Hepatocyte (in vitro differentiated cells): ENCODE data around the gene OPCML. TPM values are rescaled to one million over a fixed set of nuclear protein-coding genes. Genes with fewer than 3 reads are reported as not detected.

Source experiments
- DNase-seq: peaks from one replicate; pipeline ENCODE4 v3.0.0-alpha.2; 2016; ENCODE audit warnings: low spot score
- H2AFZ ChIP-seq: fragments of 200-600 bp; sonication (generic); 2 replicates; pipeline ENCODE4 v1.6.0; 2016; ENCODE audit warnings: antibody characterized with exemption, mild to moderate bottlenecking
- H3K27ac ChIP-seq: fragments of 200-600 bp; sonication (generic); 2 replicates; pipeline ENCODE4 v1.5.1; 2016; ENCODE audit warnings: mild to moderate bottlenecking
- H3K27me3 ChIP-seq: fragments of 200-600 bp; sonication (generic); 2 replicates; pipeline ENCODE4 v1.6.1; 2016
- H3K36me3 ChIP-seq: fragments of 200-600 bp; sonication (generic); replicated peaks from 2 replicates; pipeline ENCODE4 v1.5.1; 2016; ENCODE audit warnings: low read depth; ENCODE audit not compliant: insufficient read depth
- H3K4me1 ChIP-seq: fragments of 200-600 bp; sonication (generic); 2 replicates; pipeline ENCODE4 v1.5.1; 2016; ENCODE audit warnings: mild to moderate bottlenecking, moderate library complexity; ENCODE audit not compliant: insufficient read depth
- H3K4me2 ChIP-seq: fragments of 200-600 bp; sonication (generic); 2 replicates; pipeline ENCODE4 v1.6.0; 2016
- H3K4me3 ChIP-seq: fragments of 200-600 bp; sonication (generic); 2 replicates; pipeline ENCODE4 v1.5.1; 2016; ENCODE audit warnings: mild to moderate bottlenecking
- H3K79me2 ChIP-seq: fragments of 200-600 bp; sonication (generic); 2 replicates; pipeline ENCODE4 v1.6.0; 2017; ENCODE audit warnings: mild to moderate bottlenecking
- H3K9me2 ChIP-seq: fragments of 200-600 bp; sonication (generic); replicated peaks from 2 replicates; pipeline ENCODE4 v1.6.0; 2017; ENCODE audit warnings: mild to moderate bottlenecking; ENCODE audit not compliant: insufficient read depth
- H3K9me3 ChIP-seq: fragments of 200-600 bp; sonication (generic); 2 replicates; pipeline ENCODE4 v1.5.1; 2016; ENCODE audit warnings: low read depth, mild to moderate bottlenecking
- H4K20me1 ChIP-seq: fragments of 200-600 bp; sonication (generic); 2 replicates; pipeline ENCODE4 v1.6.0; 2016; ENCODE audit warnings: mild to moderate bottlenecking; ENCODE audit not compliant: insufficient read depth, poor library complexity, severe bottlenecking
- EZH2 ChIP-seq: fragments of 200-600 bp; sonication (generic); IDR thresholded peaks from 2 replicates; pipeline ENCODE4 v1.6.1; 2016; ENCODE audit warnings: antibody characterized with exemption, mild to moderate bottlenecking, borderline replicate concordance
- EZH2phosphoT487 ChIP-seq: fragments of 200-600 bp; sonication (generic); IDR thresholded peaks from one replicate; pipeline ENCODE4 v1.6.1; 2018; ENCODE audit warnings: antibody characterized with exemption, mild to moderate bottlenecking, low read depth, moderate library complexity; ENCODE audit not compliant: unreplicated experiment, severe bottlenecking
- WGBS: methylation state at CpG from one replicate; pipeline ENCODE4 v1.1.6; 2016; ENCODE audit warnings: low lambda C conversion rate; ENCODE audit errors: missing lambda C conversion rate; 5-methylcytosine and 5-hydroxymethylcytosine counted together
- polyA plus RNA-seq: library from polyadenylated mRNA; unstranded; fragments of >200 nt; fragmentation: Nextera tagmentation; extraction: Ambion mirVana; gene quantifications from 2 replicates; pipeline ENCODE4 v1.2.1, GENCODE V29; 2016
- total RNA-seq: library from RNA; depleted of rRNA; stranded (reverse); fragments of >200 nt; gene quantifications from 2 replicates; pipeline ENCODE4 v1.2.3, GENCODE V29; 2014
- TF ChIP-seq, protein P1 (sequence below): fragments of 200-600 bp; sonication (generic); IDR thresholded peaks from 2 replicates; pipeline ENCODE4 v1.5.1; 2016; ENCODE audit warnings: antibody characterized with exemption, mild to moderate bottlenecking; ENCODE audit not compliant: poor library complexity

Gene OPCML
- total and polyA plus RNA-seq, 2 experiments from 2014 or later, result 0.37 to 0.98 TPM

DNA sequence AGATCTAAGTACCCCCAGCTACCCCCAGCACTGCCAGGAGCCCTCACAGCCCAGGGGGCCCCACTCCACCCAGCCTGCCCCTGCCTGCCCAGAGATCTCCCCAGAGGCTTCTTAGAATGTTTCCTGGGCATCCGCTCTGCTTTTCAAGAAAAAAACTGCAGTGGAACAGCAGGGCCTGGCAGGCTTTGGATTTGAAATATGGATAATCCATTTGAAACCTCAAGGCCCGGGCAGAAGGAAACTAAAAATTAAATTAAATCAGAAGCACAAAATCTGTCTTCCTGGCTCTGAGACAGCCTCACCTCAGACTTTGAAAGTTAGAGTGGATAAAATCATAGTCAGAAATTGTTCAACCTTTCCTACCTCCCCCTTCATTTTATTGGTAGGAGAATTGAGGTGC, 273.6 kb downstream of the OPCML start:
- Histone ChIP-seq H3K9me3 (no peaks in the 10 kb centered on the region), H3K4me3 (no peak overlapping the region), H3K9me2 (no peaks in the 10 kb centered on the region), H3K79me2 (no peaks in the 10 kb centered on the region), H3K27ac (no peak overlapping the region), H2AFZ (no peak overlapping the region), H3K4me1 (peaks cover 3% of the 10 kb centered on the region), H3K4me2 (no peak overlapping the region), H4K20me1 (no peaks in the 10 kb centered on the region), H3K27me3 (no peaks in the 10 kb centered on the region), H3K36me3 (no peaks in the 10 kb centered on the region)
- TF ChIP-seq, protein P1, sequence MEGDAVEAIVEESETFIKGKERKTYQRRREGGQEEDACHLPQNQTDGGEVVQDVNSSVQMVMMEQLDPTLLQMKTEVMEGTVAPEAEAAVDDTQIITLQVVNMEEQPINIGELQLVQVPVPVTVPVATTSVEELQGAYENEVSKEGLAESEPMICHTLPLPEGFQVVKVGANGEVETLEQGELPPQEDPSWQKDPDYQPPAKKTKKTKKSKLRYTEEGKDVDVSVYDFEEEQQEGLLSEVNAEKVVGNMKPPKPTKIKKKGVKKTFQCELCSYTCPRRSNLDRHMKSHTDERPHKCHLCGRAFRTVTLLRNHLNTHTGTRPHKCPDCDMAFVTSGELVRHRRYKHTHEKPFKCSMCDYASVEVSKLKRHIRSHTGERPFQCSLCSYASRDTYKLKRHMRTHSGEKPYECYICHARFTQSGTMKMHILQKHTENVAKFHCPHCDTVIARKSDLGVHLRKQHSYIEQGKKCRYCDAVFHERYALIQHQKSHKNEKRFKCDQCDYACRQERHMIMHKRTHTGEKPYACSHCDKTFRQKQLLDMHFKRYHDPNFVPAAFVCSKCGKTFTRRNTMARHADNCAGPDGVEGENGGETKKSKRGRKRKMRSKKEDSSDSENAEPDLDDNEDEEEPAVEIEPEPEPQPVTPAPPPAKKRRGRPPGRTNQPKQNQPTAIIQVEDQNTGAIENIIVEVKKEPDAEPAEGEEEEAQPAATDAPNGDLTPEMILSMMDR, result no peak
- TF ChIP-seq EZH2, result no peak
- no peak for DNase-seq
- WGBS, result 98% methylated on average over 2 of the region's 2 CpGs

DNA sequence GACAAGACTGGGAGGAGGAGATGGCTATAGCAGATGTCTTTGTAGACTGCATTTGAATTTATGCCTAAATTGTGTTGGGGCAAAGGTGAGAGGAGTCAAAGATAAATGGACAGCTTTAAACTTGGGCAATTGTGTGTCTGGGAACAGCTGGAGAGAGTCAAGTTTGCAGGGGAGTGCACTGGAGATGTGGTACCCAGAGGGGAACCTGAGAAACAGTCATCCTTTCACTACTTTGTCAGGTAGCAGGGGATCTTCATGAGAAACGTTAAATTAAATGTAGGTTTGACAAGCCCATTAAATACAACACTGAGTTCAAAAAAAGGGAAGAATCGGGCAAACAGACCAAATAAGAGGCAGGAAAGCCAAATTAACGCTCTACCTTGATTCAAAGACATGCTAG, 277.7 kb downstream of the OPCML start:
- Histone ChIP-seq H3K36me3 (no peaks in the 10 kb centered on the region), H3K27me3 (peaks cover 3% of the 10 kb centered on the region), H4K20me1 (no peaks in the 10 kb centered on the region), H3K9me2 (no peaks in the 10 kb centered on the region), H2AFZ (no peak overlapping the region), H3K4me3 (no peak overlapping the region), H3K4me1 (no peaks in the 10 kb centered on the region), H3K27ac (no peak overlapping the region), H3K79me2 (no peaks in the 10 kb centered on the region), H3K9me3 (no peaks in the 10 kb centered on the region), H3K4me2 (no peak overlapping the region)
- TF ChIP-seq, protein P1, result no peak
- TF ChIP-seq EZH2 (no peak), EZH2phosphoT487 (no peak)
- WGBS, result 83% methylated on average over 3 of the region's 3 CpGs
- no peak for DNase-seq

DNA sequence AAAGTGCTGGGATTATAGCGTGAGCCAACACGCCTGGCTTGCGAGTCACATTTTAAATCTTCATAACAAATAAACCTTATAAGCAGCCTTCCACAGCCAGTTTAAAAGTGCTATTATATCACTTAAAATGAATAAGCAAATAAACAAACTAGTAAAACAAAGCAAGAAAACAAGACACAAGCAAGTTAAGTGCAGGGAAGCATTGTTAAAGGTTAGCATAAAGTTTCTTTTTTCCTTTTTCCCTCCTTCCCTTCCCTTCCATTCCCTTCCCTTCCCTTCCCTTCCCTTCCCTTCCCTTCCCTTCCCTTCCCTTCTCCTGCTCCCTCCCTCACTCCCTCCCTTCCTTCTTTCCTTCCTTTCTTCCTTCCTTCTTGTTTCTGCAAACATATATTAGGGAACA, 278.7 kb downstream of the OPCML start:
- no peaks in the 10 kb centered on the region for H3K4me1 ChIP-seq
- H3K4me2 ChIP-seq, result no peak overlapping the region
- no peak overlapping the region for H3K27ac ChIP-seq
- no peaks in the 10 kb centered on the region for H3K9me2 ChIP-seq
- H3K79me2 ChIP-seq, result no peaks in the 10 kb centered on the region
- DNase-seq, result no peak
- H4K20me1 ChIP-seq, result no peaks in the 10 kb centered on the region
- TF ChIP-seq, protein P1, result no peak
- TF ChIP-seq EZH2 (no peak), EZH2phosphoT487 (no peak)
- H3K4me3 ChIP-seq, result no peak overlapping the region
- H2AFZ ChIP-seq, result no peak overlapping the region
- 81% methylated on average over 3 of the region's 3 CpGs for WGBS
- H3K9me3 ChIP-seq, result no peaks in the 10 kb centered on the region
- no peaks in the 10 kb centered on the region for H3K36me3 ChIP-seq
- peaks cover 3% of the 10 kb centered on the region for H3K27me3 ChIP-seq

DNA sequence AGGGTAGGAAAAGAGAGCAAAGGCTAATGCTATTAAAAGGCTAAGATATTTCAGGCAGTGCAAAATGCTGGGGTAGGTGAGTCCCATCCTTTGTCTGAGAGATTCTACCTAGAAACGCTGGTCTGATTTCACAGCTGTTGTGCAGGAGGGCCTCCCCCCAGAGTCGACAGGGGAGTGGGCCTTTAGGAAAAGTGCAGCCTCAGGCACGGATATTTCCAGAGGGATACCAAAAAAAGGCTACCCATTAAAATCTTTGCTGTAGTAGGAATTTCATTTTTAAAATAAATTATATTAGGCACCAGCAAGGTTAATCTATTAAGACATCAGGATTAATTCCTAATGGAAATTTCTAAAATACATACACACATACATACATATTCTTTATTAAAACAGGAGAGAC, 280.5 kb downstream of the OPCML start:
- Histone ChIP-seq H3K4me3 (no peak overlapping the region), H3K4me2 (no peak overlapping the region), H3K79me2 (no peaks in the 10 kb centered on the region), H3K27me3 (peaks cover 3% of the 10 kb centered on the region), H3K27ac (no peak overlapping the region), H3K9me2 (no peaks in the 10 kb centered on the region), H3K4me1 (no peaks in the 10 kb centered on the region), H3K36me3 (no peaks in the 10 kb centered on the region), H2AFZ (no peak overlapping the region), H4K20me1 (no peaks in the 10 kb centered on the region), H3K9me3 (no peaks in the 10 kb centered on the region)
- no peak for DNase-seq
- no peak for TF ChIP-seq EZH2
- TF ChIP-seq EZH2phosphoT487, result no peak
- TF ChIP-seq, protein P1, result no peak
- WGBS, result 77% methylated on average over 3 of the region's 3 CpGs
